Measurements from ENCODE around the gene IRX2.

Gene IRX2

GRCh38 chr5:2718115-2718514, 33.4 kb downstream of the IRX2 start:
- DNase-seq (ENCODE audit: low read depth, low spot score) = no peak

- no peak for DNase-seq (ENCODE audit: low read depth, low spot score)
These were observed 35.6 kb downstream of the IRX2 start for GRCh38 chr5:2715856-2716255.

GRCh38 chr5:2714805-2715204, 36.7 kb downstream of the IRX2 start:
- DNase-seq (ENCODE audit: low read depth, low spot score) = no peak

GRCh38 chr5:2714026-2714425, 37.5 kb downstream of the IRX2 start:
- DNase-seq (ENCODE audit: low read depth, low spot score) = no peak

- DNase-seq (ENCODE audit: low read depth, low spot score) = no peak
These were observed 39.7 kb downstream of the IRX2 start for GRCh38 chr5:2711446-2712425.

GRCh38 chr5:2710910-2711309, 40.6 kb downstream of the IRX2 start:
- DNase-seq (ENCODE audit: low read depth, low spot score) = no peak

GRCh38 chr5:2709976-2710689, 41.3 kb downstream of the IRX2 start:
- DNase-seq (ENCODE audit: low read depth, low spot score) = peak; percentile 91

- DNase-seq (ENCODE audit: low read depth, low spot score) = no peak
These were observed 42.7 kb downstream of the IRX2 start for GRCh38 chr5:2708751-2709150.

GRCh38 chr5:2708132-2708531, 43.3 kb downstream of the IRX2 start:
- DNase-seq (ENCODE audit: low read depth, low spot score) = no peak

- no peak for DNase-seq (ENCODE audit: low read depth, low spot score)
These were observed 45.6 kb downstream of the IRX2 start for GRCh38 chr5:2705861-2706260.

- DNase-seq (ENCODE audit: low read depth, low spot score) = no peak
These were observed 46.5 kb downstream of the IRX2 start for GRCh38 chr5:2704806-2705645.

- DNase-seq (ENCODE audit: low read depth, low spot score) = no peak
These were observed 47.4 kb downstream of the IRX2 start for GRCh38 chr5:2704111-2704510.

- DNase-seq (ENCODE audit: low read depth, low spot score) = no peak
These were observed 47.9 kb downstream of the IRX2 start for GRCh38 chr5:2703615-2704014.

- no peak for DNase-seq (ENCODE audit: low read depth, low spot score)
These were observed 48.4 kb downstream of the IRX2 start for GRCh38 chr5:2703041-2703440.

GRCh38 chr5:2702096-2702879, 49.2 kb downstream of the IRX2 start:
- DNase-seq (ENCODE audit: low read depth, low spot score) = no peak

- no peak for DNase-seq (ENCODE audit: low read depth, low spot score)
These were observed 49.9 kb downstream of the IRX2 start for GRCh38 chr5:2701592-2701991.

GRCh38 chr5:2700876-2701275, 50.6 kb downstream of the IRX2 start:
- peak; percentile 25 for DNase-seq (ENCODE audit: low read depth, low spot score)

- no peak for DNase-seq (ENCODE audit: low read depth, low spot score)
These were observed 51.8 kb downstream of the IRX2 start for GRCh38 chr5:2699686-2700085.

GRCh38 chr5:2699231-2699630, 52.2 kb downstream of the IRX2 start:
- no peak for DNase-seq (ENCODE audit: low read depth, low spot score)

- DNase-seq (ENCODE audit: low read depth, low spot score) = no peak
These were observed 52.9 kb downstream of the IRX2 start for GRCh38 chr5:2698581-2698980.
